CD4-positive, CD25-positive, alpha-beta regulatory T cell (primary cell): ENCODE measurements around the gene RAD51B. TPM values are rescaled to one million over a fixed set of nuclear protein-coding genes. Genes with fewer than 3 reads are reported as not detected.

Source experiments
- ATAC-seq, 2 donors: fragments of 150-1000 bp; cut with Tn5 transposase; one replicate each; pipeline ENCODE4 v1.10.0; 2021; ENCODE audit warnings: low read depth in 2 of 2, moderate number of reproducible peaks in 2 of 2, moderate library complexity in 1 of 2
- DNase-seq, 3 donors: peaks; one replicate each; pipeline versions ENCODE4 v3.0.0 to v3.0.0-alpha.2; 2012 to 2022; ENCODE audit warnings: mixed read lengths in 1 of 3
- H3K27ac ChIP-seq: one replicate; pipeline ENCODE4 v1.7.0; 2013; ENCODE audit warnings: mild to moderate bottlenecking, low read length; ENCODE audit not compliant: insufficient read depth, poor library complexity, severe bottlenecking
- H3K27me3 ChIP-seq: one replicate; pipeline ENCODE4 v1.7.0; 2013; ENCODE audit warnings: low read length; ENCODE audit not compliant: control insufficient read depth, insufficient read depth
- H3K36me3 ChIP-seq: one replicate; pipeline ENCODE4 v1.7.0; 2013; ENCODE audit warnings: mild to moderate bottlenecking, low read length, moderate library complexity; ENCODE audit not compliant: control insufficient read depth, insufficient read depth
- H3K4me1 ChIP-seq: 2 replicates; pipeline ENCODE4 v1.7.0; 2013; ENCODE audit warnings: mild to moderate bottlenecking, low read length; ENCODE audit not compliant: insufficient read depth, control insufficient read depth, poor library complexity, severe bottlenecking
- H3K4me3 ChIP-seq: one replicate; pipeline ENCODE4 v1.7.0; 2013; ENCODE audit warnings: low read depth, mild to moderate bottlenecking, low read length, moderate library complexity
- H3K9me3 ChIP-seq, 2 experiments: 1 replicate in 1 of 2; 2 replicates in 1 of 2; pipeline ENCODE4 v1.7.0; 2013; ENCODE audit warnings: low read length in 2 of 2, mild to moderate bottlenecking in 1 of 2, moderate library complexity in 1 of 2; ENCODE audit not compliant: control insufficient read depth in 2 of 2
- H3K27ac Mint-ChIP-seq, 3 donors: one replicate each; pipeline ENCODE4 v1.8.0; 2020 to 2022; ENCODE audit warnings: mild to moderate bottlenecking in 3 of 3, mixed read lengths in 3 of 3, moderate library complexity in 2 of 3
- H3K27me3 Mint-ChIP-seq: one replicate; pipeline ENCODE4 v1.8.0; 2022; ENCODE audit warnings: mild to moderate bottlenecking, mixed read lengths
- H3K36me3 Mint-ChIP-seq: one replicate; pipeline ENCODE4 v1.8.0; 2020; ENCODE audit warnings: mixed read lengths
- H3K4me1 Mint-ChIP-seq, 4 donors: one replicate each; pipeline ENCODE4 v1.8.0; 2020 to 2022; ENCODE audit warnings: mixed read lengths in 4 of 4, mild to moderate bottlenecking in 1 of 4
- H3K4me3 Mint-ChIP-seq, 4 donors: one replicate each; pipeline ENCODE4 v1.8.0; 2020 to 2022; ENCODE audit warnings: mild to moderate bottlenecking in 4 of 4, mixed read lengths in 4 of 4, moderate library complexity in 3 of 4
- H3K9me3 Mint-ChIP-seq, 7 donors: one replicate each; pipeline ENCODE4 v1.8.0; 2020 to 2022; ENCODE audit warnings: mixed read lengths in 7 of 7, mild to moderate bottlenecking in 3 of 7, moderate library complexity in 2 of 7
- polyA plus RNA-seq, 4 donors: library from polyadenylated mRNA; unstranded; fragments of 300-500 nt; fragmentation: Illumina TruSeq; gene quantifications; one replicate each; pipeline ENCODE4 v1.2.3, GENCODE V29; 2021
- total RNA-seq: library from RNA; stranded (reverse); gene quantifications from one replicate; pipeline ENCODE4 v1.2.3, GENCODE V29; 2022

RAD51B gene
- total and polyA plus RNA-seq, 5 donors from 2014 or later = 19.1 to 40.2 (median 28.1) TPM

DNA sequence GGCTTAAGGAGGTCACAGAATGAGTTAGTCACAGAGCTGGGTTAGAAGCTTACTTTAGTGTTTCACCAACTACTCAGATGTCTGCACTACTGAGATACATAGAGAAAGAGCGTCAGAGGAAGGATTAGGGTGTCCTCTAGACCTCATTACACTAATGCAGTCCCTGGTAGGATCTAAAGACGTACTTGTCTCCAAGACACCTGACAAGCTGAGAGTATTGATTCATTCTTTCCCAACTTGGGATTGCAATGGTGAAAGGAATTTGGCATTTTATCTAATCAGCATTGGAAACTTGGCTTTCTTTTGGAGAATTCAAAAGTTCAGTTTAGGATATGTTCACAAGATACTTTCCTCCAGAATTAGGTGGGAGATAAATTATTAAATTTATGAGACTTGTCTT lies 571.2 kb downstream of the RAD51B start:
- DNase-seq = no peak
- Mint-ChIP-seq H3K27me3 (no peaks in the 10 kb centered on the region), H3K9me3 (peaks cover 0 to 4% (median 0%) of the 10 kb centered on the region in 7 donors), H3K27ac (no peak overlapping the region), H3K36me3 (peaks cover 14% of the 10 kb centered on the region), H3K4me1 (peaks cover 0 to 15% (median 4%) of the 10 kb centered on the region in 4 donors), H3K4me3 (peak overlapping the region in 1 of 4 donors; percentile 5)
- no peak overlapping the region for H3K4me3 ChIP-seq
- H3K27ac ChIP-seq = no peak overlapping the region
- H3K36me3 ChIP-seq = no peaks in the 10 kb centered on the region
- ATAC-seq = no peak
- H3K9me3 ChIP-seq = no peaks in the 10 kb centered on the region
- no peaks in the 10 kb centered on the region for H3K27me3 ChIP-seq
- no peaks in the 10 kb centered on the region for H3K4me1 ChIP-seq

DNA sequence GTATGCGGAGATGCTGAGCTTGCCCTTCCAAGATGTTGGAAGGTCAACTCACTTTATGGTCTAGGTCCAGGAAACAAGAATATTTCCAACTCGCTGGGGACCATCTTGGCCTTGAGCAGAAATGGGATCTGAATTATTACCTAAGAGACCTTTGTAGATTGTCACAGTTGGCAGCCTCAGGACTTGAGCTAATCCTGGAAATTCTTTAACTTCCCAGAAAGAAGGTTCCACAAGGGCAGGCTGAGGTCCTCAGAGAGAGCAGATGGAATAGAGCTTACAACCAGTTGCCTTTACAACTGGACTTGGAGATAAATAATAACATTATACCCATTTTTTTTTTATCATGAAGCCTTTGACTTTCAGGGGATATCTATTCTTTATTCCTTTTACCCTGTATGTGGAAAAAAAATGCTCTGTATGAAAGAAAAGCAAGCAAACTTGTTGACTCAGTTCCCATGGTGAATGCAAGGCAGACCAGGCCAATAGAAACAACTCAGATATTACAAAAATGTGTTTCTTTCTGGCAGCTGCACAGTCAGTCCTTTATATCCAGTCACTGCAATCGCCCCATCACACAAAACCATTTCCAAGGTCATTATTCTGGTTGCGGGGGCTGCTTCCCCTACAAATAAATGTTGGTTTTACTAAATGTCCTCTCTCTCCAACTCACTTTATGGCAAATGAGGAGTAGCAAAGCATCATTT lies 571.9 kb downstream of the RAD51B start:
- Mint-ChIP-seq H3K4me3 (no peak overlapping the region), H3K27ac (peak overlapping the region in 1 of 3 donors; percentile 0)

GRCh38 chr14:68392393-68393141 lies 573.0 kb downstream of the RAD51B start:
- Histone ChIP-seq H3K9me3 (no peaks in the 10 kb centered on the region), H3K36me3 (no peaks in the 10 kb centered on the region), H3K27me3 (no peaks in the 10 kb centered on the region), H3K4me1 (no peaks in the 10 kb centered on the region), H3K4me3 (no peak overlapping the region), H3K27ac (no peak overlapping the region)
- no peaks in the 10 kb centered on the region for H3K27me3 Mint-ChIP-seq
- H3K4me3 Mint-ChIP-seq = no peak overlapping the region
- peaks cover 16% of the 10 kb centered on the region for H3K36me3 Mint-ChIP-seq
- peak overlapping the region in 2 of 3 donors; percentile 3 to 33 for H3K27ac Mint-ChIP-seq
- H3K9me3 Mint-ChIP-seq = peaks cover 0 to 4% (median 0%) of the 10 kb centered on the region in 7 donors
- peaks cover 0 to 15% (median 4%) of the 10 kb centered on the region in 4 donors for H3K4me1 Mint-ChIP-seq
- DNase-seq = no peak
- ATAC-seq = no peak

More for the DNA sequence above, 571.9 kb downstream of the RAD51B start:
- Mint-ChIP-seq H3K27me3 (no peaks in the 10 kb centered on the region), H3K4me1 (peaks cover 0 to 15% (median 4%) of the 10 kb centered on the region in 4 donors), H3K36me3 (peaks cover 16% of the 10 kb centered on the region), H3K9me3 (peaks cover 0 to 4% (median 0%) of the 10 kb centered on the region in 7 donors)
- no peak for DNase-seq
- Histone ChIP-seq H3K4me3 (no peak overlapping the region), H3K9me3 (no peaks in the 10 kb centered on the region), H3K27me3 (no peaks in the 10 kb centered on the region), H3K4me1 (no peaks in the 10 kb centered on the region), H3K36me3 (no peaks in the 10 kb centered on the region), H3K27ac (no peak overlapping the region)
- ATAC-seq = no peak

DNA sequence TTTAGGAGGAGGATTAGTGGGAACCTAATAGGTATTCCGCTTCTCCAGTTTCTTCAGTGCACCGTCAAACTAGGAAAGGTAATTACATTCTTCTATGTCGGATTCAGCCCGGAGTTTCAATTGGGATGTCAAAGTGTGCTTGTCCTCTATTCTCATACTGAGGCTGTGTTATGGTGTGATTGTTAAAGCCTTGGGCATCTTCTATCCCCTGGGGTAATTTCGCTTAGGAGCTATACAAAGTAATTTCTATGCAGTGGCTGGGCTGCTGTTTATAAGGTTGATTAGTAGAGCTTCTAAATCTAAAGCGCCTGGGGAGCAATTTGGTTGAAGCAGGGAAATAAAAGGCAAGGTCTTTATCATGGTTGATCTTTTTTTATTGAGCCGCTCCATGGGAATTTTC lies 573.7 kb downstream of the RAD51B start:
- peaks cover 0 to 4% (median 0%) of the 10 kb centered on the region in 7 donors for H3K9me3 Mint-ChIP-seq
- H3K4me1 Mint-ChIP-seq = peaks cover 0 to 15% (median 4%) of the 10 kb centered on the region in 4 donors
- H3K36me3 ChIP-seq = no peaks in the 10 kb centered on the region
- H3K4me1 ChIP-seq = no peaks in the 10 kb centered on the region
- H3K36me3 Mint-ChIP-seq = peaks cover 15% of the 10 kb centered on the region
- H3K9me3 ChIP-seq = no peaks in the 10 kb centered on the region
- no peaks in the 10 kb centered on the region for H3K27me3 ChIP-seq
- no peak for DNase-seq
- peak overlapping the region in 1 of 3 donors; percentile 3 for H3K27ac Mint-ChIP-seq
- no peaks in the 10 kb centered on the region for H3K27me3 Mint-ChIP-seq
- no peak overlapping the region for H3K27ac ChIP-seq
- no peak overlapping the region for H3K4me3 ChIP-seq
- H3K4me3 Mint-ChIP-seq = no peak overlapping the region
- no peak for ATAC-seq

- peaks cover 0 to 15% (median 6%) of the 10 kb centered on the region in 4 donors for H3K4me1 Mint-ChIP-seq
- no peak overlapping the region for H3K27ac ChIP-seq
- H3K27me3 ChIP-seq = no peaks in the 10 kb centered on the region
- no peaks in the 10 kb centered on the region for H3K4me1 ChIP-seq
- H3K4me3 ChIP-seq = no peak overlapping the region
- DNase-seq = no peak
- no peak overlapping the region for H3K4me3 Mint-ChIP-seq
- peaks cover 0 to 4% (median 0%) of the 10 kb centered on the region in 7 donors for H3K9me3 Mint-ChIP-seq
- H3K36me3 ChIP-seq = no peaks in the 10 kb centered on the region
- no peak for ATAC-seq
- H3K27ac Mint-ChIP-seq = peak overlapping the region in 1 of 3 donors; percentile 42
- H3K27me3 Mint-ChIP-seq = no peaks in the 10 kb centered on the region
- H3K9me3 ChIP-seq = no peaks in the 10 kb centered on the region
- peaks cover 12% of the 10 kb centered on the region for H3K36me3 Mint-ChIP-seq
These were observed 574.7 kb downstream of the RAD51B start for GRCh38 chr14:68394118-68394763.

DNA sequence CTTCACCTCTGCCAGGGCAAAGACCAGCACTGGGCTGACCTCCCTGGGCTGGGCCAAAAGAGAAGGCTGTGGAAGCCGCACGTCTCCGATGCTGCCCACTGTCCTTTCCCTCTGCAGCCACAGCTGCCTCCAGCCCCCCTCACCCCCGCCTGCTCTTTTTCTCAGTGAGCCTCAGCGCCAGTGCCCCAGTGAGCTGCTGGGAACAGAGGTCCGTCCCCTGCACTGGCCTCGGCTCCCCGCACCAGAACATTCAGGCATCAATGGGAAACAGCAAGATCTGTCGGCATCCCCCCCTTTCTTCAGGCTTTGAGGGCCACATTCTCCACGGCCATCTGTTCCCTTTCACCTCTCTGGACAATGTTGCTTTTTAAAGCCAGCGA lies 575.2 kb downstream of the RAD51B start:
- H3K4me1 Mint-ChIP-seq = peaks cover under 1 to 17% (median 8%) of the 10 kb centered on the region in 4 donors
- ATAC-seq = no peak
- H3K4me3 Mint-ChIP-seq = no peak overlapping the region
- Histone ChIP-seq H3K9me3 (no peaks in the 10 kb centered on the region), H3K4me3 (no peak overlapping the region), H3K27me3 (no peaks in the 10 kb centered on the region), H3K36me3 (no peaks in the 10 kb centered on the region), H3K27ac (no peak overlapping the region), H3K4me1 (peaks cover under 1% of the 10 kb centered on the region)
- no peak for DNase-seq
- peaks cover 12% of the 10 kb centered on the region for H3K36me3 Mint-ChIP-seq
- peak overlapping the region in 1 of 3 donors; percentile 42 for H3K27ac Mint-ChIP-seq
- H3K27me3 Mint-ChIP-seq = no peaks in the 10 kb centered on the region
- peaks cover 0 to 4% (median 0%) of the 10 kb centered on the region in 7 donors for H3K9me3 Mint-ChIP-seq

- H3K4me1 ChIP-seq = peaks cover 9% of the 10 kb centered on the region
- no peak for DNase-seq
- H3K9me3 Mint-ChIP-seq = no peaks in the 10 kb centered on the region
- H3K27ac ChIP-seq = no peak overlapping the region
- peaks cover 12% of the 10 kb centered on the region for H3K36me3 Mint-ChIP-seq
- ATAC-seq = no peak
- H3K27me3 ChIP-seq = no peaks in the 10 kb centered on the region
- no peaks in the 10 kb centered on the region for H3K27me3 Mint-ChIP-seq
- no peak overlapping the region for H3K4me3 ChIP-seq
- no peak overlapping the region for H3K4me3 Mint-ChIP-seq
- no peaks in the 10 kb centered on the region for H3K36me3 ChIP-seq
- no peak overlapping the region for H3K27ac Mint-ChIP-seq
- peaks cover 9 to 25% (median 14%) of the 10 kb centered on the region in 4 donors for H3K4me1 Mint-ChIP-seq
- H3K9me3 ChIP-seq = no peaks in the 10 kb centered on the region
These were observed 576.0 kb downstream of the RAD51B start for GRCh38 chr14:68395604-68396003.
